GM19023 (cell line): ENCODE results near the gene GNAT2.
"Not testable (repeated sequence)": the region's sequence is repeated elsewhere in the genome, so short reads cannot be mapped to it uniquely, and the experiment has no call there.

ENCODE experiments used
- ATAC-seq: cut with Tn5 transposase; IDR thresholded peaks from one replicate; pipeline ENCODE4 v1.9.1; 2021; ENCODE audit warnings: mild to moderate bottlenecking, moderate library complexity; ENCODE audit not compliant: unreplicated experiment

Gene GNAT2

GRCh38 chr1:109619576-109620400, at the start of gene GNAT2, which contains the start of gene AMPD2:
GNAT2 (minus strand) TSS chr1:109619616; CDS start chr1:109612870, 6,746 bp downstream.
AMPD2 (plus strand) TSS chr1:109619837; CDS start chr1:109621176, 1,339 bp downstream.
- peak; percentile 54 for ATAC-seq

- no peak for ATAC-seq
Observed at GRCh38 chr1:109668123-109668775, 48.8 kb upstream of the GNAT2 start.

GRCh38 chr1:109667452-109668122, 48.2 kb upstream of the GNAT2 start, which contains the start of gene GSTM2:
GSTM2 (plus strand) TSS chr1:109668057; CDS start chr1:109668116, 59 bp downstream.
- ATAC-seq = peak; percentile 97

GRCh38 chr1:109664671-109665070, 45.3 kb upstream of the GNAT2 start:
- no peak for ATAC-seq

GRCh38 chr1:109661391-109661790, 42.0 kb upstream of the GNAT2 start:
- ATAC-seq = no peak

- not testable (repeated sequence) for ATAC-seq
Observed at GRCh38 chr1:109660691-109661026, 41.2 kb upstream of the GNAT2 start.

GRCh38 chr1:109659997-109660690, 40.7 kb upstream of the GNAT2 start:
- no peak for ATAC-seq

GRCh38 chr1:109659145-109659544, 39.7 kb upstream of the GNAT2 start:
- no peak for ATAC-seq

GRCh38 chr1:109658533-109659042, 39.2 kb upstream of the GNAT2 start:
- no peak for ATAC-seq

GRCh38 chr1:109657970-109658369, 38.6 kb upstream of the GNAT2 start:
- no peak for ATAC-seq

- no peak for ATAC-seq
Observed at GRCh38 chr1:109657395-109657794, 38.0 kb upstream of the GNAT2 start.

GRCh38 chr1:109655615-109656519, 36.5 kb upstream of the GNAT2 start, which contains the start of gene GSTM4:
GSTM4 (plus strand) TSS chr1:109656099; CDS start chr1:109656390, 291 bp downstream.
- peak; percentile 90 for ATAC-seq

- ATAC-seq = no peak
Observed at GRCh38 chr1:109654519-109654918, 35.1 kb upstream of the GNAT2 start.

- no peak for ATAC-seq
Observed at GRCh38 chr1:109653306-109653705, 33.9 kb upstream of the GNAT2 start.

- ATAC-seq = no peak
Observed at GRCh38 chr1:109652402-109652801, 33.0 kb upstream of the GNAT2 start.

GRCh38 chr1:109650609-109651008, 31.2 kb upstream of the GNAT2 start:
- no peak for ATAC-seq

- ATAC-seq = no peak
Observed at GRCh38 chr1:109649491-109649914, 30.1 kb upstream of the GNAT2 start.

- ATAC-seq = no peak
Observed at GRCh38 chr1:109644670-109645069, 25.3 kb upstream of the GNAT2 start.

GRCh38 chr1:109643385-109644230, 24.2 kb upstream of the GNAT2 start:
- peak; percentile 88 for ATAC-seq
